Activated T-cell treated with anti-CD3 and anti-CD28 coated beads, Interleukin-2, amount 50 U/mL, for 4 hours (primary cell): ENCODE results near the gene PPIF. TPM values are rescaled to one million over a fixed set of nuclear protein-coding genes. Genes with fewer than 3 reads are reported as not detected.

Source experiments
- ATAC-seq, 2 donors: fragments of 200-7000 bp; cut with Tn5 transposase; one replicate each; pipeline ENCODE4 v1.10.0; 2021
- DNase-seq: peaks from one replicate; pipeline ENCODE4 v3.0.0-alpha.2; 2020
- H3K27me3 Mint-ChIP-seq: one replicate; pipeline ENCODE4 v1.8.0; 2021; ENCODE audit warnings: low read depth, mixed read lengths
- H3K36me3 Mint-ChIP-seq: one replicate; pipeline ENCODE4 v1.8.0; 2022; ENCODE audit warnings: mixed read lengths; ENCODE audit not compliant: insufficient read depth
- H3K4me1 Mint-ChIP-seq: one replicate; pipeline ENCODE4 v1.8.0; 2021; ENCODE audit warnings: low read depth, mixed read lengths
- H3K4me3 Mint-ChIP-seq: one replicate; pipeline ENCODE4 v1.8.0; 2021; ENCODE audit warnings: mild to moderate bottlenecking, moderate library complexity, mixed read lengths
- H3K9me3 Mint-ChIP-seq: one replicate; pipeline ENCODE4 v1.8.0; 2021; ENCODE audit warnings: mixed read lengths
- total RNA-seq, 3 donors: library from RNA; stranded (reverse); gene quantifications; one replicate each; pipeline ENCODE4 v1.2.1, GENCODE V29; 2021

PPIF gene
- total RNA-seq, 3 donors from 2014 or later = 199 to 232 (median 203) TPM

DNA sequence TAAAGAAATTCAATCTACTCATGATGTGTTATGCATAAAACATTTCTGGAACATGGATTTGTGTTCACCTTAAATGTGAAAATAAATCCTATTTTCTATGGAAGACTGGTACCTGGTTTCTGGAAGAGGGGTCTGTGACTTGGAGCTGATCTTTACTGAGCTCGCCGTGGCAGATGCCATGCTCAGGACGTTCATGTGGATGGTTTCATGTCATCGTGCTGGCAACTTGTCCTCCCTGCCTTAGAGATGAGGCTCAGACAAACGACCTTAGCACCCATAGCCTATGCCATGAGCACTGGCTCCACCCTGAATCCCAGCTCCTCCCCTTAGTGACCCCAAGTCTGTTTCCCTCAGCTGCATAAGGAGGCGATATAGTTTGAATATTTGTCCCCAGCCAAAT, 7.3 kb downstream of the PPIF start:
- peak in 1 of 2 donors; percentile 18 for ATAC-seq
- Mint-ChIP-seq H3K36me3 (peaks cover 52% of the 10 kb centered on the region), H3K27me3 (no peaks in the 10 kb centered on the region), H3K4me3 (no peak overlapping the region), H3K9me3 (no peaks in the 10 kb centered on the region), H3K4me1 (peaks cover 25% of the 10 kb centered on the region)
- DNase-seq = no peak

DNA sequence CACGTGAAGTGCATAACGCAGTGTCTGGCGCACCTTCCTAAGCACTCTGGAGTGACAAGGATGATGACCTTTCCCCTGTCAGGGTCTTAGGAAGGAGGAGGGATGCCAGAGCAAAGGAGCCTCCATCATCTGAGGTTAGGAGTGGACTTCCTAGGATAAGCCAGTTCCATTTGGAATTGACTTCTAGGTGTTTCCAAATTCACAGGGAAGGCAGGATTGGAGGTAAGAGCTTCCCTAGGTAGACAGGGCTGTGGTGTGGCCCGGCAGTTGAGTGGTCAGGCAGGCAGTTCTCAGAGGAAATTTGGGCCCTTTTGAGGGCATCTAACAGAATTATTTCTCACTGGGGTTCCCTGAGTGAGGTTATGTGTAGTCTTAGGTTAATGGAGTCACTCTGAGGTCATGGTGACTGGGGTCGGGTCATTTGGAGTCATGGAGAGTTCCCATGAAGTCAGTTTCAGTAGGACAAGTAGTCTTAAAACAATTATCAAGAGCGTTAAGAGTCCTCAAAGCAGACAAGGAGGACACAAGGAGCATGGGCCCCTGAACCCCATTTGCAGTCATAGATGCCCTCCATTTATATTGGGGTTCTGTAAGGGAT, 8.2 kb downstream of the PPIF start:
- ATAC-seq = no peak
- H3K9me3 Mint-ChIP-seq = no peaks in the 10 kb centered on the region
- peaks cover 46% of the 10 kb centered on the region for H3K36me3 Mint-ChIP-seq
- peak overlapping the region; percentile 9 for H3K4me3 Mint-ChIP-seq
- H3K4me1 Mint-ChIP-seq = peaks cover 19% of the 10 kb centered on the region
- H3K27me3 Mint-ChIP-seq = no peaks in the 10 kb centered on the region
- DNase-seq = no peak

DNA sequence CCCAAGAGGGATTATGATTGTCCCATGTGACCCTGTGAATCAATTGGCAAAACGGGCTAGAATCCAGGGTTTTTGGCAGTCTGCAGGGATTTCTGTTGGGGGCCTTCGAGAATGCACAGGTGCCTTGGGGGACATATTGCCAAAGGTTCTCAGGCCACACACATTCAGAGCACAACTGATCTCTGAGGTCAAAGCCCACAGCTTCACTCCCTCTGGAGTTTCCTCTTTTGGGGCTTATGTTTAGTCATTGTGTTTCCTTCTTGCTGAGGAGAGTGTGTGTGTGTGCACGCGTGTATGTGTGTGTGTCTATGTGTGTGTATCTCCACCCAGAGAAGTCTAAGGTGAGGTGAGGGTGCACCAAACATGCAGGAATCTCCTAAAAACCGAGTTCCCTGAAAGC, 8.8 kb downstream of the PPIF start:
- Mint-ChIP-seq H3K9me3 (no peaks in the 10 kb centered on the region), H3K4me3 (no peak overlapping the region), H3K4me1 (peaks cover 24% of the 10 kb centered on the region), H3K27me3 (no peaks in the 10 kb centered on the region), H3K36me3 (peaks cover 46% of the 10 kb centered on the region)
- ATAC-seq (peak in 1 of 2 donors; percentile 31), DNase-seq (no peak)

DNA sequence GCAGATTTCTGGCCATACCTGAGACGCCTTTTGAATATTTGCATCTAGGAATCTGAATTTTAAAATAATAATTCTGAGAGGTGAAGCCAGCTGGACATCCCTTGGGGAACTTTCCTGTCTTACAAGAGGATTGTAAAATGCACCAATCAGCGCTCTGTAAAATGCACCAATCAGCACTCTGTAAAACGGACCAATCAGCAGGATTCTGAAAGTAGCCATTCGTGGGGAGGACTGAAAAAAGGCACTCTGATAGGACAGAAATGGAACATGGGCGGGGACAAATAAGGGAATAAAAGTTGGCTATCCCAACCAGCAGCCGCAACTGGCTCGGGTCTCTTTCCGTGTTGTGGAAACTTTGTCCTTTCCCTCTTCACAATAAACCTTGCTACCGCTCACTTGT, 9.9 kb downstream of the PPIF start:
- no peak for ATAC-seq
- Mint-ChIP-seq H3K36me3 (peaks cover 45% of the 10 kb centered on the region), H3K27me3 (no peaks in the 10 kb centered on the region), H3K9me3 (no peaks in the 10 kb centered on the region), H3K4me1 (peaks cover 33% of the 10 kb centered on the region), H3K4me3 (no peak overlapping the region)
- no peak for DNase-seq

DNA sequence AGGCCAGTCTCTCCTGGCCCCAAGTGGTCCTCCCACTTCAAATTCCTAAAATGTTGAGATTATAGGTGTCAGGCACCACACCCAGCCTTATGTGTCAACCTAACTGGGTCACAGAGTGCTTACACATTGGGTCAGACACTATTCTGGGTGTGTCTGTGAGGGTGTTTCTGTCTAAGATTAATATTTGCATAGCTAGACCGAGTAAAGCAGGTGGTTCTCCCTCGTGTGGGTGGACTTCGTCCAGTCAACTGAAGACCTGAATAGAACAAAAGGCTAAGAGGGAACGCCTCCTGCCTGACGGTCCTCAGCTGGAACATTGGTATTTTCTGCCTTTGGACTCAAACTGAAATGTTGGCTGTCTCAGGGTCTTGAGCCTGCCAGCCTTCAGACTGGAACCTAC, 11.5 kb downstream of the PPIF start:
- H3K36me3 Mint-ChIP-seq = peaks cover 31% of the 10 kb centered on the region
- no peak overlapping the region for H3K4me3 Mint-ChIP-seq
- no peaks in the 10 kb centered on the region for H3K9me3 Mint-ChIP-seq
- ATAC-seq = no peak
- H3K4me1 Mint-ChIP-seq = peaks cover 26% of the 10 kb centered on the region
- no peak for DNase-seq
- no peaks in the 10 kb centered on the region for H3K27me3 Mint-ChIP-seq

DNA sequence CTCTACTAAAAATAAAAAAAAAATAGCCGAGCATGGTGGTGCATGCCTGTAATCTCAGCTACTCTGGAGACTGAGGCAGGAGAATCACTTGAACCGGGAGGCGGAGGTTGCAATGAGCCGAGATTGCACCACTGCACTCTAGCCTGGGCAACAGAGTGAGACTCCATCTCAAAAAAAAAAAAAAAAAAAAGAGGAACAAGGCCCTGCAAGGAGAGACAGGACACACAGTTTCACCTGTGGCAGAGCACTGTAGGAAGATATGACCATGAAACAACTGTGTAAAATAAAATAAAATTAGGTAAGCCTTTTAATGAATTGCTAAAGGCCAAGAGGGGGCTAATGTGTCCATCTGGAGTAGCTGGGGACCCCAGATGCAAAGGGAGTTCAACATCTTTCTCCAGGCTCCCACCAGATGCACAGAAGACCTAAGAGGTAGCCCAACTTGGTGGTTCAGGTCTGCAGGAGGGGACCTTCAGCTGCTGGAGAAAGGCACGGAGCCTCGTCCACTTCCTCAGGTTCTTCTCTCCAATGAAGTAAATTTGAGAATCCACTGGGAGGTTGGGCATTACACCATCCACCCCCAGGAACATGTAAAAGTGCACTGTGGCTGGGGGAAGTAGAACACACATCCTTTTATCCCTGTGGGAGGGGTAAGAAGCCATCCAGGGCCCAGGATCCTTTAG, 12.7 kb downstream of the PPIF start:
- peaks cover 5% of the 10 kb centered on the region for H3K9me3 Mint-ChIP-seq
- DNase-seq (no peak), ATAC-seq (no peak)
- H3K4me1 Mint-ChIP-seq = peaks cover 24% of the 10 kb centered on the region
- peaks cover 22% of the 10 kb centered on the region for H3K36me3 Mint-ChIP-seq
- no peak overlapping the region for H3K4me3 Mint-ChIP-seq
- no peaks in the 10 kb centered on the region for H3K27me3 Mint-ChIP-seq

DNA sequence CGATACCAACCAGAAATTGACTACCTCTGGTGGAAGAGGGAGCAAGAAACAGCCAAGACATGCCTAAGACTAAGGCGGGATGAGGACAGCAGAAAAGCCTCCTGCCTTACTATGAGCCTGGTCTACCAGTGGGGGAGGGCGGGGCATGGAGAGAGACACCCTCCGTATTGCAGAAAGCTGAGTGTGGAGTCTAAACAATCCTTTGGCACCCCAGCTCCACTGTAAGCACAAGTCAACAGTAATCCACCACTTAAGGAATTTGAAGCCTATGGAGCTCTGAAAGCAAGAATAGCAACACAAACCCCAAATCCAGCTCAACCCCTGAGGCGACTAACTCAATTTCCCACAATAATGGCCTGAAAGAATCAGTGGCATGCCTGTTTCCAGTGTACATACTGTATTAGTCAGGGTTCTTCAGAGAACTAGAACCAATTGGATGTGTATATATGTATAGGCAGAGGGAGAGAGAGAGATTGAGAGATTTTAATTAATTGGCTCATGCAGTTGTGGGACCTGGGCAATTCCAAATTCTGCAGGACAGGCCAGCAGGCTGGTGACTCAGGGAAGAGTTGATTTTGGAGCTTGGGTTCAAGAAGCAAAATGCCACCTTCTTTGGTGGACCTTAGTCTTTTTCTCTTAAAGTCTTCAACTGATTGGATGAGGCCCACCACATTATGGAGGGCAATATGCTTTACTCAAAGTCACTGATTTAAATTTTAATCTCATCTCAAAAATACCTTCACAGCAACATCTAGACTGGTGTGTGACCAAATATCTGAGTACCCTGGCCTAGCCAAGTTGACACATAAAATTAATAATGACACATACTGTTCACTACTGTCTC, 13.5 kb downstream of the PPIF start:
- DNase-seq = no peak
- no peak overlapping the region for H3K4me3 Mint-ChIP-seq

DNA sequence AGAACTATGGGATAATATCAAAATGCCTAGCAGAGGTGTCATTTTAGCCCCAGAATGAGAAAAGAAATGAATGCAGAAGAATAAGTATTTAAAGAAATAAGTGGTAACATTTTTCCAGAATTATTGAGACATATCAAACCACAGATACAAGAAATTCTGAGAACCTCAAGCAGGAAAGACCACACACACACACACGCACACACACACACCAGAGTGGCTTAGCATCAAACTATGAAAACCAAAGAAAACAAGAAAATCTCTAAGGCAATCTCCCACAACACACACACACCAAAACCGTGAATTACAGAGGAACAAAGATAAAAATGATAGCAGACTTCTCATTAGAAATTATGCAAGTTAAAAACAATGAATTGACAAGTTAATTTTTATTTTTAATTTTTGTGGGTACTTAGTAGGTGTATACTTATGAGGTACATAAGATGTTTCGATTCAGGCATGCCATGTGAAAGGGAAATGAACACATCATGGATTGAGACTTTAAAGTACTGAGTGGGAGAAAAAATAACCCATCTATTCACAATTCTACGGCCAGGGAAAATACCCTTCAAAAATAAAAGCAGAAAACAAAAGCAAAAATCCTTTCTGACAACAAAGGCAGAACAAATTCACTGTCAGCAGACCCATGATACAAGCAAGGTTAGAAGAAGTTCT, 14.6 kb downstream of the PPIF start:
- H3K27me3 Mint-ChIP-seq = no peaks in the 10 kb centered on the region
- H3K4me1 Mint-ChIP-seq = peaks cover 16% of the 10 kb centered on the region
- DNase-seq = no peak
- peaks cover 7% of the 10 kb centered on the region for H3K36me3 Mint-ChIP-seq
- peaks cover 5% of the 10 kb centered on the region for H3K9me3 Mint-ChIP-seq
- ATAC-seq = peak in 1 of 2 donors; percentile 27
- H3K4me3 Mint-ChIP-seq = no peak overlapping the region

More for the DNA sequence above, 13.5 kb downstream of the PPIF start:
- H3K27me3 Mint-ChIP-seq = no peaks in the 10 kb centered on the region
- peaks cover 5% of the 10 kb centered on the region for H3K9me3 Mint-ChIP-seq
- peaks cover 14% of the 10 kb centered on the region for H3K36me3 Mint-ChIP-seq
- H3K4me1 Mint-ChIP-seq = peaks cover 19% of the 10 kb centered on the region
- ATAC-seq = no peak

DNA sequence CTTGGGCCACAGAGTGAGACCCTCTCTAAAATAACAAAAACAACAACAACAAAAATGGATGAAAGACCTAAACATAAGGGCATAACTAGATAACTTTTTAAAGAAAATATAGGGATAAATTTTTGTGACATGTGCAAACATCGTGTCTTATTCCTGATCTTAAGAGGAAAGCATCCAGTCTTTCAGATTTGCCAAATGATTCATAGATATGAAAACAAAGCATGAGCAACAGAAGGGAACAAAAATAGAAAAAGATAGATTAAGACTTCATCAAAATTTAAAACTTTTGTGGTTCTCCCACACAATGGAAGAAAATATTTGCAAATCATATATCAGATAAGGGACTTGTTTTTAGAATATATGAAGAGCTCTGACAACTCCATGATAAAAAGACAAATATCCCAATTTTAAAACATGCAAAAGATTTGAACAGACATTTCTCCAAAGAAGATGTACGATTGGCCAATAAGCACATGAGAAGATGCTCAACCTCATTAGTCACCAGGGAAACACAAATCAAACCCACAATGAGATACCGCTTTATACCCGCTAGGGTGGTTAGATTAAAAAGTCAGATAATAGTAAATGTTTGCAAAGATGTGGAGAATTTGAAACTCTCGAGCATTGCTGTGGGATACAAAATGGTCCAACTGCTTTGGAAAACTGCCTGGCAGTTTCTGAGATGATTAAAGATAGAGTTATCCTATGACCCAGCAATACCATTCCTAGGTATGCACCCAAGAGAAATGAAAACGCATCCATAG, 20.3 kb downstream of the PPIF start:
- ATAC-seq (no peak), DNase-seq (no peak)
- Mint-ChIP-seq H3K36me3 (peaks cover 2% of the 10 kb centered on the region), H3K27me3 (no peaks in the 10 kb centered on the region), H3K4me3 (no peak overlapping the region), H3K4me1 (no peaks in the 10 kb centered on the region), H3K9me3 (peaks cover 9% of the 10 kb centered on the region)

DNA sequence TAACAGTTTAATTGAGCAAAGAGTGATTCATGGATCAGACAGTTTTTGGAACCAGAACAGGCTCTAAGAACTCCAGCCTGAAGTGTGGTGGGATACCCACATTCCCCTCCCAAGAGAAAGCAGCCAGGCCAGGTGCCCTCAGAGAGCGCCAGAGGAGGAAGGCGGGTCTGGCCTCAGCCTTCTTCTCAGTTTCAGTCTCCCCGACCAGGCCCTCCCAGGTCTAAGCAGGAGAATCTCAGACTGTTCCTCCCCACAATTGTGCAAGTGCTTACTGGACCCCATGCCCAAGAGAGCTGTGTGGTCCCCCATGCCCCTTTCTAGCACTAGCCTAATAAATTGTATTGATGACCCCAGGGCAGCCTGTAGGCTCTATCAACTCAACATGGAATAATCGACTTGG, 25.6 kb downstream of the PPIF start:
- Mint-ChIP-seq H3K9me3 (peaks cover 5% of the 10 kb centered on the region), H3K36me3 (no peaks in the 10 kb centered on the region), H3K27me3 (no peaks in the 10 kb centered on the region), H3K4me3 (no peak overlapping the region), H3K4me1 (peaks cover 3% of the 10 kb centered on the region)
- ATAC-seq (no peak), DNase-seq (no peak)

DNA sequence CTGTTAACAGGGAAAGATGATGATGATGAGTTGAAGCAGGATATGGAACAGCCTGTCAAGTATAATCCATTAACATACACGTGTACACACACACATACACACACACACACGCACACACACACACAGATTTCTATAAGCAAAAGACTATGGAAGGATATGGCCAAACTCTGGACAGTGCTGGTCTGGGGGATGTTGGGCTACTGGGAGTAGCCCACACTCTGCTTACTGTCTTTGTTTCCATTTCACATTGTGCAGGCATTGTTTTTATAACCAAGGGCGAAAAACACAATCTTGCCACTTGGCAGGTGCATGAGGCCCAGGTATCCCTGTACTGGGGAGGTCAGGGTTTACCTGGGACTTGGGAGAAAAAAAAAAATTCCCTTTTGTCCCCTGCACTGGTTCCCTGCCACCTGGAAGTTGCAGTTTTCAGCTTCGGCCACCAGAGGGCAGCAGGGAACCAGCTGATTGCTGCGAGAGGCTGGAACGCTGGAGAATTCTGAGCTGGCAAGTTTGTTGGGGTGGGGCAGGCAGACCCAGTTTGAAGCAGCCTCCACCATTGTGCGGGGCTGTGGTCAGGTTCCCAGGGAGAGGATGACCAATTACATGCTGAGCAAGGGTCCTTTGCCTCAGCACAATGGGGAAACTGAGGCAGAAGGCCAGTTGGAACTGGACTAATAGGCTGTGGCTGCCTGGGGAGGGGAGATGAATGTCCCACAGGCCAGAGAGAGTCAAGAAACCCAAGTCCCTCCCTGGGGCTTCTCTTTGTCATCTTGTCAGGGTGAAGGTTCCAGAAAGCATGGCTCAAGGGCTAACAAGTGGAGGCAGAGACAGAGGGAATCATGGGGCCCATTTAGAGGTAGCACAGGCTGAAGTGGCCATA, 27.3 kb downstream of the PPIF start:
- Mint-ChIP-seq H3K4me1 (peaks cover 3% of the 10 kb centered on the region), H3K4me3 (no peak overlapping the region), H3K9me3 (peaks cover 5% of the 10 kb centered on the region), H3K27me3 (no peaks in the 10 kb centered on the region), H3K36me3 (no peaks in the 10 kb centered on the region)
- peak; percentile 77 for DNase-seq
- ATAC-seq = peak; percentile 65 to 79

DNA sequence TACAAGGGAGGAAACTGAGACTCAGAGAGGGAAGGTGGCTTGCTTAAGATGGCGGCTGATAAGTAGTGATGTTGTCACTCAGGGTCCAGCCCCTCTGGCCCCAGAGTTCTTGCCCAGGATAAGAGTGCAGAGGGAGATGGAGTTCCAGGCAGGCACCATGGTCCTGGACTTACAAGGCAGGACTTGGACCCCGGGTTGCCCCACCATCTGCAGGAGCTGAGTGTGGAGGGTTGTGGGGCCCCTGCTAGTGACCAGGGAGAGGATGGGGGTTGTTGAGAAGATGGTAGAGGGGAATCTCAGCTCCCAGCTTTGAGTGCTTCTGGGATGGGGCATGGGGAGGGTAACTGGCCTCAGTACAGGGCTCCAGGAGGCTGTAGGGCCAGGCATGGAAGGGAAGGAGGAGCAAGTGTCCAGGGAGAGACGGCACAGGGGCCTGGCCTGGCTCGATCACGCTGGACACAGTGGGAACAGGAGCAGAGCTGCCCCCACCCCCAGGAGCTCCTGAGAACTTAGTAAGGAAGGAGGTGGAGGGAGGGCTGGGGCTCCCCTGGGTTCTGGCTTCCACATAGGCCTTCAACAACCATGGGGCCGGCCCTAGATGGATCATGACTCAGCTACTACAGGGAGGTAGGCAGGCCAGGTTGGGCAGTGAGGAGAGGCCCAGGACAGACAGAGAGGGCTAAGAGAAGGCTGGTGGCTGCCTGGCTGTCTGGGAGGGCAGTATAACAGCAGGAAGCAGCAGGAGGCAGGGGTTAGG, 28.2 kb downstream of the PPIF start:
- Mint-ChIP-seq H3K4me3 (no peak overlapping the region), H3K9me3 (peaks cover 5% of the 10 kb centered on the region)

More for the DNA sequence above, 28.2 kb downstream of the PPIF start:
- peaks cover 3% of the 10 kb centered on the region for H3K4me1 Mint-ChIP-seq
- ATAC-seq (no peak), DNase-seq (no peak)
- H3K27me3 Mint-ChIP-seq = no peaks in the 10 kb centered on the region
- no peaks in the 10 kb centered on the region for H3K36me3 Mint-ChIP-seq
